ENCODE measurements around the gene CREBL2. TPM values are rescaled to one million over a fixed set of nuclear protein-coding genes. Genes with fewer than 3 reads are reported as not detected.
A peak's percentile ranks its signal among the peaks of the same experiment; 100 is the strongest.
"Not testable (repeated sequence)": the region's sequence is repeated elsewhere in the genome, so short reads cannot be mapped to it uniquely, and the experiment has no call there.

CREBL2 gene
- polyA plus RNA-seq, 2 donors = 5.5 to 8.1 TPM

DNA sequence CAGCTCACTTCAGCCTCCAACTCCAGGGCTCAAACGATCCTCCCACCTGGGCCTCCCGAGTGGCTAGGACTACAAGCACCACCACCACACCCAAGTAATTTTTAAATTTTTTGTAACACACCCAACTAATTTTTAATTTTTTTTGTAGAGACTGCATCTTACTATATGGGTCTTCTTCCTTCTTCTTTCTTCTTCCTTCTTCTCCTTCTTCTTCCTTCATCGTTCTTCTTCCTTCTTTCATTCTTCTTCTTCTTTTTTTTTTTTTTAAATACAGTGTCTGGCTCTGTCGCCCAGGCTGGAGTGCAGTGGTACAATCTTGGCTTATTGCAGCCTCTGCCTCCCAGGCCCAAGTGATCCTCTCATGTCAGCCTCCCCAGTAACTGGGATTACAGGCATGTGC is 965 bp upstream of the CREBL2 start:
- Histone ChIP-seq H3K27me3 (ENCODE audit: control insufficient read depth in 1 of 2, insufficient read depth in 2 of 2, low read length in 2 of 2) (no peaks in the 10 kb centered on the region), H3K36me3 (ENCODE audit: control insufficient read depth in 2 of 2, insufficient read depth in 2 of 2, low read length in 1 of 2) (no peaks in the 10 kb centered on the region), H3K4me3 (ENCODE audit: low read depth in 1 of 2, low read length in 2 of 2) (no peak overlapping the region), H3K27ac (ENCODE audit: low read depth in 2 of 2, low read length in 1 of 2) (peak overlapping the region; percentile 82 to 96), H3K4me1 (ENCODE audit: control insufficient read depth in 2 of 2, insufficient read depth in 2 of 2, low read length in 1 of 2) (no peaks in the 10 kb centered on the region), H3K9me3 (ENCODE audit: control insufficient read depth in 2 of 2, insufficient read depth in 1 of 2, low read depth in 1 of 2, low read length in 1 of 2) (no peaks in the 10 kb centered on the region)
- WGBS, 2 donors = 89 to 93% methylated on average over 4 of the region's 4 CpGs

DNA sequence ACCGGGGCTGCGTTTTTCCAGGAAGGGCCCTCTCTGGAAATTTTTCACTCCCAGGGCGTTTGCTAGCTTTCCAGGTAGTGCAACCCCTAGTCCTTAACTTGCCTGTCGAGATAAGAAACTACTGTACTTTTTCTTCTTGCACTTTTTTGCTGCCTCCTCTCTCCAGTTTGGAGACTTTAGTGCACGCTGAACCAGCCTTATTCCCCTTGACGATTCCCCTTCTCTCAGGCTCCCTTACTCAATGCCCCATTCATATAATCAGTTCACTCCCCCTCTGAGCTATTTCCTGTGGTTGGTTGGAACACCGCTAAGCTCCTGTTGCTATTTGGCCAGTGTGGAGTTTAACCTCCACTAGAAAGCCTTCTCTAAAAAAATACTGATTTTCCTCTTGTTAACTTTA is 682 bp downstream of the CREBL2 start:
- Histone ChIP-seq H3K27ac (ENCODE audit: low read depth in 2 of 2, low read length in 1 of 2) (peak overlapping the region; percentile 96 to 99), H3K36me3 (ENCODE audit: control insufficient read depth in 2 of 2, insufficient read depth in 2 of 2, low read length in 1 of 2) (no peaks in the 10 kb centered on the region), H3K9me3 (ENCODE audit: control insufficient read depth in 2 of 2, insufficient read depth in 1 of 2, low read depth in 1 of 2, low read length in 1 of 2) (no peaks in the 10 kb centered on the region), H3K27me3 (ENCODE audit: control insufficient read depth in 1 of 2, insufficient read depth in 2 of 2, low read length in 2 of 2) (no peaks in the 10 kb centered on the region), H3K4me1 (ENCODE audit: control insufficient read depth in 2 of 2, insufficient read depth in 2 of 2, low read length in 1 of 2) (no peaks in the 10 kb centered on the region), H3K4me3 (ENCODE audit: low read depth in 1 of 2, low read length in 2 of 2) (peak overlapping the region; percentile 75 to 79)
- WGBS, 2 donors = 0 to 1% methylated on average over 7 of the region's 7 CpGs

DNA sequence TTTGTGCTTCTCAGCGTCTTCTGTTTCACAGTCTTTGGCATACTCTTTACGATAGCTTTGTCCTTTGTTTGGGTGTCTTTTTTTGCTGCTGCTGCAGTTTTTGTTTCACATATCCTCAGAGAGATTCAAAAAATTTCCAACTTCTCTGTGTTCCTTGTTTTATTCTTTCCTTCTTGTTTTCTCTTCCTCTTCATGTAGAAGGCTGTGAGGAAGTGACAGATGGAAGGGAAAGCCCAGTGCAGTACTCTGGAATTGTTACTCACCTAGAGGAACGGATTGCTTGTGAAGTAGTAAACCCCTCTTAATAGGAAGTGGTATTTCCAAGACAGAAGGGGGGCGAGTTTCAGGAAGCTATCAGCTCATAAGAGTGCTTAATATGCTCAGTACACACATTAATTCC is 1.7 kb downstream of the CREBL2 start:
- Histone ChIP-seq H3K27ac (ENCODE audit: low read depth in 2 of 2, low read length in 1 of 2) (no peak overlapping the region), H3K9me3 (ENCODE audit: control insufficient read depth in 2 of 2, insufficient read depth in 1 of 2, low read depth in 1 of 2, low read length in 1 of 2) (no peaks in the 10 kb centered on the region), H3K4me1 (ENCODE audit: control insufficient read depth in 2 of 2, insufficient read depth in 2 of 2, low read length in 1 of 2) (no peaks in the 10 kb centered on the region), H3K36me3 (ENCODE audit: control insufficient read depth in 2 of 2, insufficient read depth in 2 of 2, low read length in 1 of 2) (no peaks in the 10 kb centered on the region), H3K4me3 (ENCODE audit: low read depth in 1 of 2, low read length in 2 of 2) (no peak overlapping the region), H3K27me3 (ENCODE audit: control insufficient read depth in 1 of 2, insufficient read depth in 2 of 2, low read length in 2 of 2) (no peaks in the 10 kb centered on the region)
- 47 to 52% methylated on average over 4 of the region's 4 CpGs for WGBS, 2 donors

- H3K9me3 ChIP-seq (ENCODE audit: control insufficient read depth in 2 of 2, insufficient read depth in 1 of 2, low read depth in 1 of 2, low read length in 1 of 2) = no peaks in the 10 kb centered on the region
- H3K4me1 ChIP-seq (ENCODE audit: control insufficient read depth in 2 of 2, insufficient read depth in 2 of 2, low read length in 1 of 2) = no peaks in the 10 kb centered on the region
These were observed 2.7 kb downstream of the CREBL2 start for GRCh38 chr12:12614342-12614741.

GRCh38 chr12:12616512-12617310 is 5.0 kb downstream of the CREBL2 start:
- H3K4me1 ChIP-seq (ENCODE audit: control insufficient read depth in 2 of 2, insufficient read depth in 2 of 2, low read length in 1 of 2) = no peaks in the 10 kb centered on the region
- H3K36me3 ChIP-seq (ENCODE audit: control insufficient read depth in 2 of 2, insufficient read depth in 2 of 2, low read length in 1 of 2) = no peaks in the 10 kb centered on the region
- no peaks in the 10 kb centered on the region for H3K9me3 ChIP-seq (ENCODE audit: control insufficient read depth in 2 of 2, insufficient read depth in 1 of 2, low read depth in 1 of 2, low read length in 1 of 2)
- 45 to 46% methylated on average over 4 of the region's 4 CpGs for WGBS, 2 donors
- H3K4me3 ChIP-seq (ENCODE audit: low read depth in 1 of 2, low read length in 2 of 2) = no peak overlapping the region
- H3K27me3 ChIP-seq (ENCODE audit: control insufficient read depth in 1 of 2, insufficient read depth in 2 of 2, low read length in 2 of 2) = no peaks in the 10 kb centered on the region
- peak overlapping the region in 1 of 2 donors; percentile 26 for H3K27ac ChIP-seq (ENCODE audit: low read depth in 2 of 2, low read length in 1 of 2)

More at GRCh38 chr12:12614342-12614741, 2.7 kb downstream of the CREBL2 start:
- Histone ChIP-seq H3K4me3 (ENCODE audit: low read depth in 1 of 2, low read length in 2 of 2) (no peak overlapping the region), H3K27me3 (ENCODE audit: control insufficient read depth in 1 of 2, insufficient read depth in 2 of 2, low read length in 2 of 2) (no peaks in the 10 kb centered on the region), H3K27ac (ENCODE audit: low read depth in 2 of 2, low read length in 1 of 2) (no peak overlapping the region), H3K36me3 (ENCODE audit: control insufficient read depth in 2 of 2, insufficient read depth in 2 of 2, low read length in 1 of 2) (no peaks in the 10 kb centered on the region)
- WGBS, 2 donors = 84 to 85% methylated on average over 4 of the region's 4 CpGs

GRCh38 chr12:12618064-12618463 is 6.4 kb downstream of the CREBL2 start:
- H3K4me1 ChIP-seq (ENCODE audit: control insufficient read depth in 2 of 2, insufficient read depth in 2 of 2, low read length in 1 of 2); H3K9me3 ChIP-seq (ENCODE audit: control insufficient read depth in 2 of 2, insufficient read depth in 1 of 2, low read depth in 1 of 2, low read length in 1 of 2); H3K27me3 ChIP-seq (ENCODE audit: control insufficient read depth in 1 of 2, insufficient read depth in 2 of 2, low read length in 2 of 2); H3K27ac ChIP-seq (ENCODE audit: low read depth in 2 of 2, low read length in 1 of 2); H3K4me3 ChIP-seq (ENCODE audit: low read depth in 1 of 2, low read length in 2 of 2); H3K36me3 ChIP-seq (ENCODE audit: control insufficient read depth in 2 of 2, insufficient read depth in 2 of 2, low read length in 1 of 2): not testable (repeated sequence)
- 95% methylated on average over 23 of the region's 23 CpGs for WGBS, 2 donors

DNA sequence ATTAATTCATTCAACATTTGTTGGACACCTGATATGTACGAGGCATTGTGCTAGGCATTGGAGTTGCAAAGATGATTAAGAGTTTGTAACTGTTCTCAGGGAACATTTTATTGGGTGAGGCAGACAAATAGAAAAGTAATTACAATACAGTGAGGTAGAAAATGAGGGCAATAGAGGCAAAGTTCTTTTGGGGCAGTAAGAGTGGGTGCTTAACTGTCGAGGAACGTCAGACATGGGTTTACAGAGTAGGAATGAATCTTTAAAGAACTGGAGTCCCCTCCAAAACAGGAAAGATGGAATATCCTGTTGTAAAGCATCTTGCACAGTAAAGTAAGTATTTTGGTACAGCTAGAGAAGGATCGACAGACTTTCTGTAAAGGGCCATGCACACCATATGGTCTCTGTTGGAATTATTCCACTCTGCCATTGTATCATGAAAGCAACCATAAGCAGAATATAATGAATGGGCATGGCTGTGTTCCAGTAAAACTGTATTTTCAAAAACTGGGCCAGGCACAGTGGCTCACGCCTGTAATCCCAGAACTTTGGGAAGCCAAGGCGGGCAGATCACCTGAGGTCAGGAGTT is 9.1 kb downstream of the CREBL2 start:
- H3K36me3 ChIP-seq (ENCODE audit: control insufficient read depth in 2 of 2, insufficient read depth in 2 of 2, low read length in 1 of 2) = no peaks in the 10 kb centered on the region
- no peaks in the 10 kb centered on the region for H3K27me3 ChIP-seq (ENCODE audit: control insufficient read depth in 1 of 2, insufficient read depth in 2 of 2, low read length in 2 of 2)

DNA sequence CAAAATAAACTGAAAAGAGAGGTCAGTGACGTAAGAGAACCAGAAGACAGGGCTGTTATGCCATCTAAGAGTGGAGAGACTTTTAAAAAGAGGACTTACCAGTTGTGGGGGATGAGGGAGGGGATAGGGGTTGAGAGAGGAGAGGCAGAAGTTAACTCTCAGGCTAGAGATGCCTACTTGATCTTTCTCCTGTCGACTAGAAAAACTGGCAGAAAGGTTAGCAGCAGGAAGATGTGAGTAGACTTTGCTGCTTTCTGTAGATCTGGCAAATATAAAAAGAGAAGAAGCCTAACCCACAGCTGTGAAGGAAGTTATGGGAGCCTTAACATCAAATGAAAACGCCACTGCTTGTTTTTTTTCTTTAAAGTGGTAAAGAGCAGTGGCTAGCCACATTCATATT is 10.7 kb downstream of the CREBL2 start:
- WGBS, 2 donors = 60 to 74% methylated on average over 3 of the region's 3 CpGs
- Histone ChIP-seq H3K9me3 (ENCODE audit: control insufficient read depth in 2 of 2, insufficient read depth in 1 of 2, low read depth in 1 of 2, low read length in 1 of 2) (no peaks in the 10 kb centered on the region), H3K4me1 (ENCODE audit: control insufficient read depth in 2 of 2, insufficient read depth in 2 of 2, low read length in 1 of 2) (no peaks in the 10 kb centered on the region), H3K4me3 (ENCODE audit: low read depth in 1 of 2, low read length in 2 of 2) (no peak overlapping the region), H3K36me3 (ENCODE audit: control insufficient read depth in 2 of 2, insufficient read depth in 2 of 2, low read length in 1 of 2) (no peaks in the 10 kb centered on the region), H3K27me3 (ENCODE audit: control insufficient read depth in 1 of 2, insufficient read depth in 2 of 2, low read length in 2 of 2) (no peaks in the 10 kb centered on the region), H3K27ac (ENCODE audit: low read depth in 2 of 2, low read length in 1 of 2) (no peak overlapping the region)

More for the DNA sequence above, 9.1 kb downstream of the CREBL2 start:
- WGBS, 2 donors = 90% methylated on average over 6 of the region's 6 CpGs
- no peaks in the 10 kb centered on the region for H3K4me1 ChIP-seq (ENCODE audit: control insufficient read depth in 2 of 2, insufficient read depth in 2 of 2, low read length in 1 of 2)
- H3K4me3 ChIP-seq (ENCODE audit: low read depth in 1 of 2, low read length in 2 of 2) = no peak overlapping the region
- H3K27ac ChIP-seq (ENCODE audit: low read depth in 2 of 2, low read length in 1 of 2) = no peak overlapping the region
- H3K9me3 ChIP-seq (ENCODE audit: control insufficient read depth in 2 of 2, insufficient read depth in 1 of 2, low read depth in 1 of 2, low read length in 1 of 2) = no peaks in the 10 kb centered on the region

GRCh38 chr12:12624498-12624992 is 12.9 kb downstream of the CREBL2 start:
- H3K27me3 ChIP-seq (ENCODE audit: control insufficient read depth in 1 of 2, insufficient read depth in 2 of 2, low read length in 2 of 2) = no peaks in the 10 kb centered on the region
- no peaks in the 10 kb centered on the region for H3K4me1 ChIP-seq (ENCODE audit: control insufficient read depth in 2 of 2, insufficient read depth in 2 of 2, low read length in 1 of 2)
- H3K27ac ChIP-seq (ENCODE audit: low read depth in 2 of 2, low read length in 1 of 2) = no peak overlapping the region
- no peaks in the 10 kb centered on the region for H3K9me3 ChIP-seq (ENCODE audit: control insufficient read depth in 2 of 2, insufficient read depth in 1 of 2, low read depth in 1 of 2, low read length in 1 of 2)
- H3K4me3 ChIP-seq (ENCODE audit: low read depth in 1 of 2, low read length in 2 of 2) = no peak overlapping the region
- 83 to 92% methylated on average over 5 of the region's 5 CpGs for WGBS, 2 donors
- no peaks in the 10 kb centered on the region for H3K36me3 ChIP-seq (ENCODE audit: control insufficient read depth in 2 of 2, insufficient read depth in 2 of 2, low read length in 1 of 2)

DNA sequence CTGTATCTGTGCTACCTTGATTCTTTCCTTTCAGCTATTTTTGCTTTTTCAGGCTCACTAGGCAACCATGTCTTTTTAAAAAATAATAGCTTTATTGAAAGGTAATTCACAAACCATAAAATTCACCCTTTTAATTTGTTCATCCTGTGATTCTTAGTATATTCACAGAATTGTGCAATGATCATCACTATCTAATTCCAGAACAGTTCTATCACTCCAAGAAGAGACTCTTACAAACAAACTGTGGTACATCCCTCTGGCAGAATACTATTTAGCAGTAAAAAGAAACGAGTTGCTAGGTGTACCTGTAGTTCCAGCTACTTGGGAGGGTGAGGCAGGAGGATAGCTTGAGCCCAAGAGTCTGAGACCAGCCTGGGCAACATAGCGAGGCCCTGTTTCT is 14.8 kb downstream of the CREBL2 start:
- H3K27me3 ChIP-seq (ENCODE audit: control insufficient read depth in 1 of 2, insufficient read depth in 2 of 2, low read length in 2 of 2) = no peaks in the 10 kb centered on the region
- WGBS, 2 donors = 84 to 88% methylated on average over 2 of the region's 2 CpGs
- no peaks in the 10 kb centered on the region for H3K4me1 ChIP-seq (ENCODE audit: control insufficient read depth in 2 of 2, insufficient read depth in 2 of 2, low read length in 1 of 2)
- H3K9me3 ChIP-seq (ENCODE audit: control insufficient read depth in 2 of 2, insufficient read depth in 1 of 2, low read depth in 1 of 2, low read length in 1 of 2) = no peaks in the 10 kb centered on the region
- no peak overlapping the region for H3K4me3 ChIP-seq (ENCODE audit: low read depth in 1 of 2, low read length in 2 of 2)
- H3K36me3 ChIP-seq (ENCODE audit: control insufficient read depth in 2 of 2, insufficient read depth in 2 of 2, low read length in 1 of 2) = no peaks in the 10 kb centered on the region
- no peak overlapping the region for H3K27ac ChIP-seq (ENCODE audit: low read depth in 2 of 2, low read length in 1 of 2)
